ENCODE data around the gene PITPNC1.

Gene PITPNC1

DNA sequence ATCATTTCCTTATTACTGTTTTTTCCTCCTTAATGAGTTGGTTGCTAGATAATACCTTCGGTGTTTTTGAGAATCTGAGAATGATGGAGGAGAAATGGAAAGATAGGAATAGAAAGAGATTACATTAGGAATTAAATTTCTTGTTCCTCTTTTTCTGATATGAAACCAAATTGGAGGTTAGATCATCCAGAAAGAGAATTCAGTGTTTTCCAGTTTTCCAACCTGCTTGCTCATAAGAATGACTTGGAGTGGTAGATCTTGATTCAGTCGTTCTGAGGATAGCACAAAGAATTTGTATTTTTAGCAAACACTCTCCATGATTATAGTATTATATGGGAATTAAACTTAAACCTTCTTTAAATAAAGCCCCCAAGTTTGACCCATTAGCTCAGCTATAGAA is 35.9 kb downstream of the PITPNC1 start:
- TF ChIP-seq CTCF (IDR thresholded peaks at IDR 0.05; ENCODE audit: low read depth, low read length, missing control alignments) = no peak
- H3K4me3 ChIP-seq (replicated peaks; ENCODE audit: low read depth, low read length) = no peak overlapping the region
- DNase-seq (ENCODE audit: extremely low read depth, low read depth) = no peak

DNA sequence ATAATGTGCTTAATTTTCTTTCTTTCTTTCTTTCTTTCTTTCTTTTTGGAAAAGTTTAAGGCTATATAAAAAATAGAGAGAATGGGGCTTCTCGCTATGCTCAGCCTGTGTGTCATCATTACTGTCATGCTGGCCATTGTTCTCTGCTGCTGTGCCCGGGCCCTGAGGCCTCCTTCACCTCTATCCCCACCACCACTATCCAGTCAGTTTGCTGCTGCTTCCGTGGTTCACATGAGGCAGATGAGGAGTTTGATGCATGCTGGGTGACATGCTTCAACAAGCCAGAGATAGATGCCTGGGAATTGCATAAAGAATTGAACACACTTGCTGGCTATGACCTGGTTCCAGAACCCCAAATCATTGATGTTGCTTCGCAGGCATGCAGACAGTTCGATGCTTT is 36.3 kb downstream of the PITPNC1 start:
- DNase-seq (ENCODE audit: extremely low read depth, low read depth) = no peak
- TF ChIP-seq CTCF (IDR thresholded peaks at IDR 0.05; ENCODE audit: low read depth, low read length, missing control alignments) = no peak
- no peak overlapping the region for H3K4me3 ChIP-seq (replicated peaks; ENCODE audit: low read depth, low read length)

- no peak for DNase-seq (ENCODE audit: extremely low read depth, low read depth)
- TF ChIP-seq CTCF (IDR thresholded peaks at IDR 0.05; ENCODE audit: low read depth, low read length, missing control alignments) = no peak
- no peak overlapping the region for H3K4me3 ChIP-seq (replicated peaks; ENCODE audit: low read depth, low read length)
These were observed 37.0 kb downstream of the PITPNC1 start for GRCh38 chr17:67414130-67414529.

DNA sequence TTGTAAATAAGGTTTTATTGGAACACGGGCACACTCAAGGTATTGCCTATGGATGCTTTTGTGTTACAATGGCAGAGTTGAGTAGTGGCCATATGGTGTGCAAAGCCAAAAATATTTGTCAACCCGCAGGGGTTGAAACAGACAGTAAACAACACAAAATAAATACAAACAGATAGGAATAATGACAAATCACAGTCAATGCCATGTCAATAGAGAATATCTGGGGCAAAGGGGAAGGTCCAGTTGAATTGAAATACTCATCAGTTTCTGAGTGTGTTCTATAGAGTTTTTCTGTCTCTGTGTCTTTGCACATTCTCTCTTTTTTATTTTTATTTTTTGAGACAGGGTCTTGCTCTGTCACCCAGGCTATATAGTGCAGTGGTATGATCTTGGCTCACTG is 37.5 kb downstream of the PITPNC1 start:
- no peak for TF ChIP-seq CTCF (IDR thresholded peaks at IDR 0.05; ENCODE audit: low read depth, low read length, missing control alignments)
- DNase-seq (ENCODE audit: extremely low read depth, low read depth) = no peak
- H3K4me3 ChIP-seq (replicated peaks; ENCODE audit: low read depth, low read length) = no peak overlapping the region

DNA sequence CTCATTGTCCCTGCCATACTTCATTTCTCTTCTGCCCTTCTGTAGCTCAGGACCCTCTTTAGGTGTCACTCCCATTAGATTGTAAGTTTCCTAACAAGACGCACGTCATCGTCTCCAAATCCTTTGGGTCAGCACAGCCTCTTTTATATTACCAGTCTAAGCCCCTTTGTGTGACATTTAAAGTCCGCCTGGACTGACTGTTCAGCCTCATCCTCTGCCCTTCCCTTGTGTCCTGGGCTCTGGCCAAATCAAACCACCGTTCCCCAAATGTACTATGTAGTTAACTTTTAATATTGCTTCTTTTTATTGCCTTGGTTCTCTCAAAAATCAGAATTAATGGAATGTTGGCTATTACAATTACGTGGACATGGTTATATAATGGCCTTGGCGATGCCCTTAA is 38.2 kb downstream of the PITPNC1 start:
- no peak for TF ChIP-seq CTCF (IDR thresholded peaks at IDR 0.05; ENCODE audit: low read depth, low read length, missing control alignments)
- no peak overlapping the region for H3K4me3 ChIP-seq (replicated peaks; ENCODE audit: low read depth, low read length)
- DNase-seq (ENCODE audit: extremely low read depth, low read depth) = no peak

GRCh38 chr17:67417507-67417906 is 40.4 kb downstream of the PITPNC1 start:
- H3K4me3 ChIP-seq (replicated peaks; ENCODE audit: low read depth, low read length) = no peak overlapping the region
- TF ChIP-seq CTCF (IDR thresholded peaks at IDR 0.05; ENCODE audit: low read depth, low read length, missing control alignments) = no peak
- DNase-seq (ENCODE audit: extremely low read depth, low read depth) = no peak

DNA sequence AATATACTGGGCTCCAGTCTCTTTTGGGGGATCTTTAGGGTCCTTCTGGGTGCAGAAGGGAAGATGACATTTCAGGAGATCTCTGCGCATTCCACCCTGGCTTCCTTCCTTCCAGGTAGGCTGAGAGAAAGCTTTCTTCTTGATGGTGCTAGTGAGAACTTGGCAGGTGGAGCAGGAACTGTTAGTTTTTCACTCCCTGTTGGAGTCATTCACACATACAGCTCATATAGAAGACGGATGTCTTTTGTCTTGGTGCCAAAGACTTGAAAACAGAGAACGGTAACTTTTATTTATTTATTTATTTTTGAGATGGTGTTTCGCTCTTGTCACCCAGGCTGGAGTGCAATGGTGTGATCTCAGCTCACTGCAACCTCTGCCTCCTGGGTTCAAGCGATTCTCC is 43.9 kb downstream of the PITPNC1 start:
- no peak for DNase-seq (ENCODE audit: extremely low read depth, low read depth)
- no peak for TF ChIP-seq CTCF (IDR thresholded peaks at IDR 0.05; ENCODE audit: low read depth, low read length, missing control alignments)
- H3K4me3 ChIP-seq (replicated peaks; ENCODE audit: low read depth, low read length) = no peak overlapping the region
